ENCODE data around the gene SPOCK2.

The SPOCK2 gene

DNA sequence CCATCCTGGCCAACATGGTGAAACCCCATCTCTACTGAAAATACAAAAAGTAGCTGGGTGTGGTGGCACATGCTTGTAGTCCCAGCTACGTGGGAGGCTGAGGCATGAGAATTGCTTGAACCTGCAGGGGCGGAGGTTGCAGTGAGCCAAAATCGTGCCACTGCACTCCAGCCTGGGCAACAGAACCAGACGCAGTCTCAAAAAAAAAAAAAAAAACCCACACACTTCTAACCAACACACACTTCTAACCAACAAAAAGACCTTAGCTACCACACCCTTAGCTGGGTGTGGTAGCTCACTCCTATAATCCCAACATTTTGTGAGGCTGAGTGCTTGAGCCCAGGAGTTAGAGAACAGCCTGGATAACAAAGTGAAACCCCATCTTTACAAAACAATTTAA, 33.9 kb upstream of the SPOCK2 start:
- TF ChIP-seq, protein P1, sequence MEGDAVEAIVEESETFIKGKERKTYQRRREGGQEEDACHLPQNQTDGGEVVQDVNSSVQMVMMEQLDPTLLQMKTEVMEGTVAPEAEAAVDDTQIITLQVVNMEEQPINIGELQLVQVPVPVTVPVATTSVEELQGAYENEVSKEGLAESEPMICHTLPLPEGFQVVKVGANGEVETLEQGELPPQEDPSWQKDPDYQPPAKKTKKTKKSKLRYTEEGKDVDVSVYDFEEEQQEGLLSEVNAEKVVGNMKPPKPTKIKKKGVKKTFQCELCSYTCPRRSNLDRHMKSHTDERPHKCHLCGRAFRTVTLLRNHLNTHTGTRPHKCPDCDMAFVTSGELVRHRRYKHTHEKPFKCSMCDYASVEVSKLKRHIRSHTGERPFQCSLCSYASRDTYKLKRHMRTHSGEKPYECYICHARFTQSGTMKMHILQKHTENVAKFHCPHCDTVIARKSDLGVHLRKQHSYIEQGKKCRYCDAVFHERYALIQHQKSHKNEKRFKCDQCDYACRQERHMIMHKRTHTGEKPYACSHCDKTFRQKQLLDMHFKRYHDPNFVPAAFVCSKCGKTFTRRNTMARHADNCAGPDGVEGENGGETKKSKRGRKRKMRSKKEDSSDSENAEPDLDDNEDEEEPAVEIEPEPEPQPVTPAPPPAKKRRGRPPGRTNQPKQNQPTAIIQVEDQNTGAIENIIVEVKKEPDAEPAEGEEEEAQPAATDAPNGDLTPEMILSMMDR (IDR thresholded peaks at IDR 0.05; ENCODE audit: low read depth, low read length, missing control alignments): no peak
- no peak for DNase-seq (ENCODE audit: low read depth)
- in situ Hi-C loops (cut with HindIII; ENCODE audit: low sequenced_read_pairs): no loop called here
- H3K4me3 ChIP-seq (ENCODE audit: low read depth, low read length): no peak overlapping the region

DNA sequence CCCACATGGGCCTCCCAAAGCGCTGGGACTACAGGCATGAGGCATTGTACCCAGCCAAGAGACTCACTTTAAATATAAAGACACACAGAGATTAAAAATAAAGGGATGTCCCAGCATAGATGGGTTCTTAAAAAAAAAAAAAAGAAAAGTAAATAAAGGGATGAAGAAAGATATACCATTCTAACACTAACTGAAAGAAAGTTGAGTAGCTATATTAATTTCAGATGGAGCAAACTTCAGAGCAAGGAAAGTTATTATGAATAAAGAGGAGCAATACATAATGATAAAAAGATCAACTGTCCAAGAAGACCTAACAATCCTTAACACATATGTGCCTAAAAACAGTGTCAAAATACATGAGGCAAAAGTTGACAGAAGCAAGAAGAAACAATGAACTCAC, 33.0 kb upstream of the SPOCK2 start:
- no peak overlapping the region for H3K4me3 ChIP-seq (ENCODE audit: low read depth, low read length)
- in situ Hi-C loops (cut with HindIII; ENCODE audit: low sequenced_read_pairs): no loop called here
- TF ChIP-seq, protein P1 (IDR thresholded peaks at IDR 0.05; ENCODE audit: low read depth, low read length, missing control alignments): no peak
- no peak for DNase-seq (ENCODE audit: low read depth)

DNA sequence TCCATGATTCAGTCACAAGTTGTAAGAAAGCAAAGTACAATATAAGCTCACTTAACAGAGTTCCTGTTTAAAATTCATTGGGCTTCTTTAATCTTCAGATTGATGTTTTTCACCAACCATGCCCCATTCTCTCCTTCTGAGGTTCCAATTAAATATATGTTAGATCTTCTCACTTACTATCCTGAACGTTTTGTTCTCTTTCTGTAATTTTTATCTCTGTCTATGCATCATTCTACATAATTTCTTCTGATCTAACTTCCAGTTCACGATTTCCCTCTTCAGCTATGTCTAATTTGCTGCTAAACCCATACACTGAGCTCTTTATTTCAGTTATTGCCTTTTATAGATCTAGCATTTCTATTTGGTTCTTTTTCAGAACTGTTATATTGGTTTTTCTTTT, 28.0 kb upstream of the SPOCK2 start:
- in situ Hi-C loops (cut with HindIII; ENCODE audit: low sequenced_read_pairs): no loop called here
- no peak overlapping the region for H3K4me3 ChIP-seq (ENCODE audit: low read depth, low read length)
- DNase-seq (ENCODE audit: low read depth): no peak
- TF ChIP-seq, protein P1 (IDR thresholded peaks at IDR 0.05; ENCODE audit: low read depth, low read length, missing control alignments): no peak

GRCh38 chr10:72114706-72115450, 26.5 kb upstream of the SPOCK2 start:
- no peak overlapping the region for H3K4me3 ChIP-seq (ENCODE audit: low read depth, low read length)
- no peak for DNase-seq (ENCODE audit: low read depth)
- TF ChIP-seq, protein P1 (IDR thresholded peaks at IDR 0.05; ENCODE audit: low read depth, low read length, missing control alignments): no peak
- in situ Hi-C loops (cut with HindIII; ENCODE audit: low sequenced_read_pairs): no loop called here

DNA sequence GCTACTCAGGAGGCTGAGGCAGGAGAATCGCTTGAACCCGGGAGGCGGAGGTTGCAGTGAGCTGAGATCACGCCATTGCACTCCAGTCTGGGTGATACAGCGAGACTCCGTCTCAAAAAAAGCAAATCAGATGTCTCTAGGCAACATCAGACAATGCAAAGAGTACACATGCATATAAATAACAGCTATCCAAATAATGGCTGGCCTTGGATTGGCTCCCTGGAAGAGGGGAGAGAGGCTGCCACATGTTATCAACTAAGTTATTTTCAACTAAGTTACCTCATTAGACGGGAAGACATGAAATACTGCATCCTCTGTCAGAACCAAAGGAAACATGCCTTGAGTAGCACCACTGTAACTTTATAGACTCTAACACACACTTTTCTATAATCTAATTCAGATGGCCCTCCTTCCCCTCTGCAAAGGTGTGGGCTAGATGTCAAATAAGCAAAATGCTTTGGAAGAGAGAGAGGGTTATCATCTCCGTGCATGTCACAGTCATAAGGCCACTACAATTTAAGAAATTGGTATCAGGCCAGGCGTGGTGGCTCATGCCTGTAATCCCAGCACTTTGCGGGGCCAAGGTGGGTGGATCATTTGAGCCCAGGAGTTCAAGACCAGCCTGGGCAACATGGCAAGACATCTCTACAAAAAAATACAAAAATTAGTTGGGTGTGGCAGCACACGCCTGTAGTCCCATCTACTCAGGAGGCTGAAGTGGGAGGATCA, 22.5 kb upstream of the SPOCK2 start:
- H3K4me3 ChIP-seq (ENCODE audit: low read depth, low read length): no peak overlapping the region
- TF ChIP-seq, protein P1 (IDR thresholded peaks at IDR 0.05; ENCODE audit: low read depth, low read length, missing control alignments): no peak
- in situ Hi-C loops (cut with HindIII; ENCODE audit: low sequenced_read_pairs): no loop called here
- no peak for DNase-seq (ENCODE audit: low read depth)

DNA sequence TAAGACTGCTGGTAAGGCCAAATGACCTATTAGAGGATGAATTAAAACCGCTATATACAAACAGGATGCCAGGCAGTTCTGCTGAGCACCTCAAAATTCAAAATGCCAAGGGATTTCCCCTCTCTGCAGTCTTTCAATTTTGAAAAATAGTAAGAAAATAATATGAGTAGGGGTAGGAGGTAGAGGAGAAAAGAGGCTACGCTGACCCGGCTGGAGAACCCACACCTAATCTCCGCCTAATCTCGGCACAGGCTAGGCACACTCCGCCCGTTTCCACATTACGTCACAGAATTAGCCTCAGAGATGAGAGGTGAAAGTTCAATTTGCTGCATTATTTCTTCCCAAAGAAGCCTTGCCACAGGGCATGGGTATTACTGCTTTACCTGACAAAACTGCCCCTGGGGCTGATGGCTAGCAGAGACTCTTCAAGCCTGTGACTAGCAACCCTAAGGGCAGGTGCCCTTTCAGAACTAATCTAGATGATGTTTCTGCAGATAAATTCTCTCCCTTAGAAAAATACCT, 21.3 kb upstream of the SPOCK2 start:
- TF ChIP-seq, protein P1 (IDR thresholded peaks at IDR 0.05; ENCODE audit: low read depth, low read length, missing control alignments): no peak
- in situ Hi-C loops (cut with HindIII; ENCODE audit: low sequenced_read_pairs): no loop called here
- no peak overlapping the region for H3K4me3 ChIP-seq (ENCODE audit: low read depth, low read length)
- DNase-seq (ENCODE audit: low read depth): no peak
